LNCAP (cell line): Measurements from ENCODE around the gene IQCK.

Experiments used
- CTCF ChIP-seq: fragments of 450-650 bp; IDR thresholded peaks from 2 replicates; pipeline ENCODE4 v1.5.1; 2017; ENCODE audit warnings: mild to moderate bottlenecking

The IQCK gene

DNA sequence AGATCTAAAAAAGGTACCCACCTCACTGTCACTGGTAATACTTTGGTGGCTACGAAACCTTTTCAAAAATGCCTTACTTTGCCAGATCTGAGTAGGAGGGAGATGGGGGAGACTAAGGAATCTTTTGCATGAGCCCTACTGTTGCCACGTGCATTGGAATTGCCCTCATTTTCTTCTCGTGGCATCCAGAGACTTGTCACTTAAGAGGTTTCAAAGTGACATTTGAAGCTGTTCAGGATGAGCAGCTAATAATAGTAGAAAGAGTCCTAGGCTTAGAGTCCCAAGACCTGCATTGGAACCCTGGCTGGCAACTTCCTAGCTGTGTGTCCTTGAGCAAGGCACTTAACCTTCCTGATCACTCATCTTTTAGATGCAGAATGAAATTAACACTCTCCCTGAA lies 123.1 kb downstream of the IQCK start:
- TF ChIP-seq CTCF: no peak

DNA sequence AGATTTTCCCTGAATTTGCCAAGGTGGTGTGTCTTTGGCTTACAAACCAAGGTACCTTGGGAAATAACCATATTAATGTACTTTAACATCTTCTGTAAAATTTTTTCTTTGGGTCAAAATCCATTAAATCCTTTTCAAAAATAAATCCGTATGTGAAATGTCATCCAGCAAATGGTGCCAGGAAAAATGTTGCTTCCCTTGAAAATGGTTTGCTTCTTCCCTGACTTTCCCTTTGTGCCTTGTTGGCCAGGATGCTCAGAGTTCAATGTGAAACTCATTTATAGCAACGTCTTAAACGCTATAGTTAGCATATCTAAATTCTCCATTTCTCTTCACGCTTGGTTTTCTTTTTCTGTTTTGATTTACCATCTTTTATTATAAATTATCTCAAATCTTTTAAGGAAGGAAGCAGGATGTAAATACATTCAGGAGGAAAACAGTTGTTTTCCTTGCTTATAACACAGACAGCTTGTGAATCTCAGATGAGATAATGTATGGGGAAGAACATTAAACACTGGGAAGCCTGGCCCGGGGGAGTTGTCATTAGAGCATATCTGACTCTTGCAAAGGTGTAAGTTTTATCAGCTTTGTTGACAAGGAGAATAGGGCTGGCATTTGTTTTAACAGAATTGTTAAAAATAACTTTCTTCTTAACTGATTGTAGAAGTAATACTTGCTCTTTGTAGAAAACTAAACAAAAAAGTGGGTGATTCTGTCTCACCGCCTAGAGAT lies 124.5 kb downstream of the IQCK start:
- no peak for TF ChIP-seq CTCF

- TF ChIP-seq CTCF: no peak
Observed at GRCh38 chr16:19843371-19843770, 125.3 kb downstream of the IQCK start.

DNA sequence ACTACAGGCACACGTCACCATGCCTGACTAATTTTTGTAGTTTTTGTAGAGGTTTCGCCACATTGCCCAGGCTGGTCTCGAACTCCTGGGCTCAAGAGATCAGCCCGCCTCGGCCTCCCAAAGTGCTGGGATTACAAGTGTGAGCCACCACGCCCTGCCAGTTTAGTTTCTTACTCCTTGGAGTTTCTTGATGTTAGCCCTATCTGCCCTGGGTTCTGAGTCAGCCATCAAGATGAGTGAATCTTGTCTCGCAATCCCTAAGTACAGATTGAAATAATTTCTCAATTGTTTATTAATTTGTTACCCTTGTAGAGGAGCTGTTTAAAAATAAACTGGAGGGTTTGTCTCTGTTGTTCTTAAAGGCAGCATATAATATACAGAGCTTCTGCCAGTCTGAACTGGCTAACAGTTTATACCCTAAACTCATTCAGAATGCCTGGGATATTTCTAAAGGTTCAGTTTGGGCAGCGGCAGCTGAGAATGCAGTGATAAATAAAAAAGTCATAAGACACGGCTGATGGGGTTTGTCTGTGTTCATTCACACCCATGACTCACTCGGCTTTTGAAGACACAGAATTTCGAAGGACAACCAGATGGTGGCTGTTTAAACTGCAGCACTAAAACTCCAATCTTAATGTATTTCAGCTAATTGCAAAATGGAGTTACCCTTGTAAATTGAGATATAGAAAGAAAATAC lies 127.0 kb downstream of the IQCK start:
- TF ChIP-seq CTCF: no peak

DNA sequence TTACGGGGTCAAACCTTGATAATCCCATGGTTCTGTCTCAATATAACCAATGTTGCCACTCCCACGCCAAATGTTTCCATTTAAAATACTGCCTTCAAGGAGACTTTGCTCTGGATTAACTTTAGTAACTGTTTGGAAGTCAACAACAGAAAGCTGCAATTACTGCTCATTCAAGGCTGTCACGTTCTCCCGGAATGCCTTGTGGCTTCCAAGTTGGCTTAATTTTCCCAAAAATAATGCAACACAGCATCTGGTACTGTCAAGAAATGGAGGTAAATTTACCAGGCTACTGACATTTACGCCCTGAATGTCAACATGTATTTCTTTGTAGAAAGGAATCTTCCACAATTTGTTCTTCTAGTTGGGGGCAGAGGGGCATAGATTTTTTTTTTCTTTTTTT lies 128.4 kb downstream of the IQCK start:
- TF ChIP-seq CTCF: no peak

- no peak for TF ChIP-seq CTCF
Observed at GRCh38 chr16:19848756-19849155, 130.7 kb downstream of the IQCK start.

DNA sequence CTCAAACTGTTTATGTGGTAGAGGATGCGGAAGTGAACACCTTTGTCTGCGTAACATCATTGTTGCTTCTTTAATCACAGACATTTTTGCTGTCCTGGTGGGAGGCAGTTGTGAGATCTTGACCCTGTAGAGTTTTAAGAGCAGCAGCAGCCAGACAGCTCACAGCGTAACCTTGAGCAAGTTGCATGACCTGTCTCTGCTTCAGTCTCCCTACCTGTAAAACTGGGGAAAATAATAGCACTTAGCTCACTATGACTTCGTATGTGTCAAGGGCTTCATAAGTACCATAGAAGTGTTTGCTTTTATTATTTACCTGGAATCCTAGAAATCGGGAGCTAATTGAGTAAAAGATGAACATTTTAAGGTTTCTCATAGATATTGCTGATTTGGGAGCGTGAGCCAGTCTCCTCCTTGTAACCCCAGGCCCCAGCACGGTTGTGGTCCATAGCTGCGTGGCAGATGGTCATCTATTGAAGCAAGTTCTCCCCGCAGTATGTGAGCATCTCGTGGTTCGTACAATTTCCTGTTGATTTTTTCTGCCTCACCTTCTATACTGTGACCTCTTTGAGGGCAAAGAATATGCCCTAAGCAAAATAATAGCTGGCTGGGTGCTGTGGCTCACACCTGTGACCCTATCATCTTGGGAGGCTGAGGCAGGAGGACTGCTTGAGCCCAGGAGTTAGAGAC lies 132.2 kb downstream of the IQCK start:
- no peak for TF ChIP-seq CTCF
